Erythroblast (primary cell): ENCODE data around the gene RBM20.

Experiments
- GATA1 ChIP-seq: IDR thresholded peaks from 2 replicates; pipeline ENCODE4 v1.6.1; 2011; ENCODE audit warnings: low read depth, mild to moderate bottlenecking, control low read depth, low read length, moderate library complexity
- POLR2A ChIP-seq: IDR thresholded peaks from 2 replicates; pipeline ENCODE4 v1.6.1; 2011; ENCODE audit warnings: mild to moderate bottlenecking, low read length

DNA sequence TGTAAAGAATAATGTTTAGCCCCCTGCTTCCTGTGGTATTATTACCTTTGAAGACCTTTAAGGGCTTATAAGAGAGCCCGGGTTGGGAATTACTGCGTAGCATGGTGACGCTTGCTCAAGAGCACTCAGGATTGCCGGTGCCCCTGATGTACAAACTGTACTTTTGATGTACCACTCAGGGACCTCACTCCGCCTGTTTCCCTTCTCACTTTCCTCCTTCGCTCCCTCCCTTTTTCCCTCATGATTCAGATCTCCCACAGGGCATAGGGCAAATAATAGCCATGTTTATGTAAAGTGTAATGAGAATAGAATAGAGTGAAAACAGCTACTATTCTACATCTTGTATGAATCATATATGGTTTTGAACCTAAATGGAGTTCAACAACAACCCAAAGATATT lies 149.8 kb downstream of the RBM20 start:
- TF ChIP-seq POLR2A (no peak), GATA1 (no peak)
